ENCODE data around the gene COL18A1.

- TF ChIP-seq CTCF (IDR thresholded peaks at IDR 0.05), result no peak
- no peak for TF ChIP-seq POLR2AphosphoS5 (IDR thresholded peaks at IDR 0.05)
- TF ChIP-seq EP300 (IDR thresholded peaks at IDR 0.05), result no peak
- no peak for TF ChIP-seq POLR2A (IDR thresholded peaks at IDR 0.05)
Observed at GRCh38 chr21:45533361-45533845, 128.4 kb downstream of the COL18A1 start.

All from sigmoid colon (tissue), 4 donors.